Right ventricle myocardium superior (tissue), 1 donor: ENCODE data around the gene ECE1. TPM values are rescaled to one million over a fixed set of nuclear protein-coding genes. Genes with fewer than 3 reads are reported as not detected.

Source experiments
- ATAC-seq: fragments of 200-7000 bp; cut with Tn5 transposase; one replicate; pipeline ENCODE4 v1.9.1; 2020; ENCODE audit warnings: mild to moderate bottlenecking; ENCODE audit not compliant: poor library complexity
- DNase-seq: peaks from one replicate; pipeline ENCODE4 v3.0.0-alpha.2; 2020
- intact Hi-C: fragments of 100-400 bp; cut with DNase I; formaldehyde crosslinking; loops from one replicate; pipeline ENCODE4 v1.11.2; 2022
- total RNA-seq: library from RNA; stranded (reverse); fragmentation: NEBNext Ultra II Directional; extraction: Animal tissue kit (Norgen Biotek cat#: 25700); gene quantifications from one replicate; pipeline ENCODE4 v1.2.1, GENCODE V29; 2021
- donor health status: DM: no; HTN: yes; CAD: no; lungs with severe emphysema.

The ECE1 gene
- total RNA-seq, 1 donor from 2014 or later, result 45.3 TPM

DNA sequence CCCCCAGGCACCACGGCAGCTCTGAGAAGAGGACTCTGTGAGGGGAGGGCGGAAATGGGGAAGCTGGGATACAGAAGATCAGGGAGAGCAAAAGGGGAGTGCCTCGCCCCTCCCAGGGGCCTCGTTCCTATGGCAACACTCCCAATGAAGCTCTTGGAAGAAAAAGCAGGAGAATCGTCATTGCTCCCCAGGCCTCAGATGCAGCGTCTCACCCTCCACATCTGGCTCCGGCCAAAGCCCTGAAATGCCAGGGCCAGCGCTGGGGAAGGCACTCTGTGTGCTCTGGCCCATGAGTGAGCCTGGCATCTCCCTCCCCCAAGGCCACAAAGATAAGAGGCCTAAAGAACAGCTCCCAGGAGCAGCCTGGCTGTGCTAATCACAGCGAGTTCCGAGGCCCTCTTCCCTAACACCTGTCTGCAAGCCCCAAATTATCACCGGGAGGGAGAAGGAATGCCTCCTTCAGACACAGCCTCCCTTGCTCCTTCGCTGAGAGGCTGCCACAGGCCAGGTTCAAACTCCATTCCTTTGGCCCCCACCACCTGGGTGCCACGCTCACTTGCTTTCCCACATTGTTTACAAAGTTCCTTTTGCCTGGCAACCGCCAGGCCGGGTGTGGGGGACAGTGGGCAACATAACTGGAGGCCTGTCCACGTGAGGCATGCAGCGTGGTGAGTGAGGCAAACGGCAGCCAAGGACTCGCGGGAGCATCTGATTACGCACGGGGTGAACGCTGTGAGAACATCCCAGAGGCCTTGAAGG, 27.8 kb downstream of the ECE1 start:
- DNase-seq (peak; percentile 91), ATAC-seq (peak; percentile 87)
- intact Hi-C loops, result no loop called here

DNA sequence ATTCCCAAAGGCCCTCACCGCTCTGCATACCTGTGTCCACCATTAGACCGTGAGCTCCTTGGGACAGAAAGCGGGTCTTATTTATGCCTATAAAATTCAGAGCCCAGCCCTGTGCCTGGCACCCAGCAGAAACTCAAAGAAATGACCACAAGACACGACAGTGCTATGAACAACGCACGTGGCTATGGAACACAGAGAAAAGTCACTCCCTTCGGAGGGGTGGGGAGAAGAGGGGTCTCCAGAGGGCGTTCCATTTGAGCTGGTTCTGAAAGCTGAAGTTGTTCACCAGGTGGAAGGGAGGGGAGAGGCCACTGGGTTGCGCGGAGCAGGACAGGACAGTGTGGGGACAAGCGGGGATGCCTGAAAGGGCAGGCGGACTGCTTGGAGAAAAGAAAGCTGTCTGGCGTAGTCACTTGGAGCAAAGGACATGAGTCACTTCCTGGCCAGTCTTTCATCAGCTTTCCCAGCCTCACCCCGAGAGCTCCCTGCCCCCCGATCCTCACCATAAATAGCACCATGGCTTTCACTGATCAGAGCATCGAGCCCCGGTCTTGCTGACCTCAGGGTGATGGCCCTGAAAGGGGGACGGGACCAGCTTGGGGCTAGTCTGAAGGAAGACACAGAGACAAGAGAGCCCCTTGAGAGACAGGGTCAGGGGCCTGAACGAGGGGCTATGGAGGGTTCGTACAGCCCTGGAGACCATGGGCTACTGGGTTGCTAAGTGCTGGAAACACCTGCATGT, 28.5 kb downstream of the ECE1 start:
- intact Hi-C loops, result no loop called here
- peak; percentile 81 for DNase-seq
- peak; percentile 77 for ATAC-seq

DNA sequence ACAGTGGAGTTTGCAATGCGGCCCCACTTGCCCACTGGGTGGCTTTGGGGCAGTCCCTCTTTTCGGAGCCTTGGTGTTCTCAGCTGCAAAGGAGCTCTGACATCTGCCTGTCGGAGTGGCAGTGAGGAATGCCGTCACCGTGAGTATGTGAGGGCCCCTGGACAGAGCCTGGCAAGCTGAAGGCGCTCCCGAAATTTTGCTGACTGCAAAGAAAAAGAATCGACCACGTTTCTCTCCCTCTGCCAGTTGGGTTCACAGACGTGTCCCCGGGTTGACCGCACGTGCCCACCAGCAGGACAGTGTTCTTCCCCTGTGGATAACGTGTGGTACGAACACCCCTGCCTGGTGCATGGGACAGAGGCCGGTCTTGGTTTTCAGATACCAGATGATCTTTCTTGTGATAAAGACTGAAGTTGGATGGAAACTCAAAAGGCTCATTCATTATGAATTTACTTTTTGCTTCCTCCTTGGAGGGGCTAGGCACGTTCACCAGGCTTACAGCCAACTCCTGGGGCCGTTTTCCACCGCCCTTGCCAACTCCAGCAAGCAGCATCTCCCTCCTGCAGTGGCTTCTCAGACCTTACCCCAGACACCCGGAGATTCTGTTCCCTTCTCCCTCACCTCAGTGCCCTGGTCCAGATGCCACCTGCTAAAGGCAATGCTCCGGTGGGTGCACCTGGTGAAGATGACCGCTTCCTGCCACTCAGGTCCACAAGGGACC, 29.7 kb downstream of the ECE1 start:
- ATAC-seq (no peak), DNase-seq (peak; percentile 39)
- intact Hi-C loops, result no loop called here

DNA sequence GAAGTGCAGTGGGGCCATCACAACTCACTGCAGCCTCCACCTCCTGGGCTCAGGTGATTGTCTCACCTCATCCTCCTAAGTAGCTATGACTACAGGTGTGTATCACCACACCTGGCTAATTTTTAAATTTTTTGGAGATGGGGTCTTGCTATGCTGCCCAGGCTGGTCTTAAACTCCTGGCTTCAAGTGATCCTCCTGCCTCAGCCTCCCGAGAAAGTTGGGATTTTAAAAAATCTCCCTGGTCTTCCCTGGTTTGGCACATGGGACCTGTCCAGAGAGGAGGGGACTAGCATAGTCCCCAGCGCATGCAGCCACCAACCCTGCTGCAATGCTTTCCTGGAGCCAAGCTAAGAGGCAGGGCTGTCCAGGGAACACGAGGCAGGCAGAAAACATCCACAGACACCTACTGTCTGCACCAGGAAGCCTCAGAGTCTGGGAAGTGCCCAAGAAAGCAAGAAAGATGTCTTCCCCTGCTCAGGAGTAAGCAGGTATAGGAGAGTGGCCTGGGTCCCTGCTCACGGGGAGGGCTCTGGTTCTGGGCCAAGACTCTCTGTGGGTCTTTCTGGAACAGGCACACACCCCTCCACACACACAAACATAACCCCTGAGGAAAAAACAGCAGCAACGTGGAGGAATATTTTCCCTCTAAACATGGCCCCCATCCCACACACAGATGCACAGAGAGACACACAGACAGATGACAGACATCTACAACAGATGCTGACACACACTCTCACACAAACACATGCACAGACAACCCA, 30.8 kb downstream of the ECE1 start:
- DNase-seq, result no peak
- intact Hi-C loops, result loop anchor here (5.0 kb wide), 2 partner anchors 83 to 108 kb away; no protein-coding TSS in a partner anchor
- ATAC-seq, result no peak

DNA sequence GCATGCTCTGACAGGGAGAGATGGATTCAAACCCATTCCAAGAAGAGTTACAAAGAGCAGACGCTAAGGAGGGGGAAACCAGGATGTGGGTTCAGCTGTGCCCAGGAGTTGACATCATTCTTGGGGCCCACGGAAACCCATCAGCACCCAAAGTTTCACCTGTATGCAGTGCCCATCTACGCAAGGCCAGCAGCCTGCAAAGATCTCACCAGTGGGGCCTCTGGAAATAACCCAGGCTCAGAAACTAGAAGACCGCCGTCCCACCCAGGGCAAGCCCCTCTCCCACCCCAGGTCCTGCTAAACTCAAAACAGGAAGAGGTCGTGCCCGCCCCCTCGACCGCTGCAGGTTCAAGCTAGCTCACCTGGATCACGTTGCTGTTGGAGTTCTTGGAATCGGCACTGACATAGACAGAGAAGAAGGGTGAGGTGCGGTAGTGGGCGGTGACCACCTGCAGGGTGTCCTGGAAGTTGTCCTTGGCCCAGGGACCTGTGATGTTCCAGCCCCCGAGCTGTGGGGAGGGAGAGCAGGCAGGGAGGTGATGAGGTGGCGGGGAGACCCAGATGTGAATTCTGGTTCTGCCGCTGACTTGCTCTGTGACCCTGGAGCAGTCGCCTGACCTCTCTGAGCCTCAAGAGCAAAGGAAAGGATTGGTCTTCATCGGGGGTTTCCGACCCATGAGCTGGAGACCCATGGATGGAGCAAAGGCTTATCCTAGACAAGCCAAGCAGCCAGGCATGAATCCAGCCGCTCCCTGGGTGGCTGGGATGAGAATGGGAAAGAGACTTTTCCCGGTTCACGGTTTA, 31.7 kb downstream of the ECE1 start:
- peak; percentile 38 for DNase-seq
- intact Hi-C loops, result loop anchor here (5.0 kb wide), 2 partner anchors 84 to 109 kb away; no protein-coding TSS in a partner anchor
- ATAC-seq, result no peak

DNA sequence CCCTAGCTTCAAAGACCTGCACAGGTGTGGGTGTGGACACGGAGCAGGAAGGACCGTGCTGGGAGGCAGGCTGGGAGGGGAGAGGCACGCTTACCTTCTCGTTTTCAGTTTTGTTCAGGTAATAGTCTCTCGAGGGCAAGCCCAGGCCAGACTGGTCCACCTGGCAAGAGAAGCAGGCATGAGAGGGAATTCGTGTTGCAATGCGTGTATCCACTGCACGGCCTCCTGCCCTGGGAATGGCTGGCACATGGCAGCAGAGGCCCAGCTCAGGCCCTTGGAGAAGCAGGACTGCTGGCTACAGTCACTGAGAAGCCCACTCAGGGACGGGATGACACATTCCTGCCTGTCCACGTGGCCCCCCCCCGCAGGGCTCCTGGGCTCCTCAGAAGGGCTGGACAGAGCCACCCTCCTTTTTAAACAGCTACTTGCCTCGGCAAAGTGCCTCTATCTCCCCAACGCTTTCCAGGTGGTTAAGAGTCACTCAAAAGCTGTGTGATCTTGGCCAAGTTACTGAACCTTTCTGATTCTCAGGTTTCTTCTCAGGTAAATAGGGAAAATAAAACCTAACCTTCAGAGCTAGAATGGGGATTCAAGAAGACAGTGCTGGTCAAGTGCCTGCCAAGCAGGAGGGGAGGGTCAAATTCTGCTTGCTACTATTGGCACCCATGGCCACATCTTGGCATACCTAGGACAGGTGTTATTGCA, 32.7 kb downstream of the ECE1 start:
- intact Hi-C loops, result loop anchor here (5.0 kb wide), 2 partner anchors 85 to 110 kb away; no protein-coding TSS in a partner anchor
- no peak for DNase-seq
- no peak for ATAC-seq

DNA sequence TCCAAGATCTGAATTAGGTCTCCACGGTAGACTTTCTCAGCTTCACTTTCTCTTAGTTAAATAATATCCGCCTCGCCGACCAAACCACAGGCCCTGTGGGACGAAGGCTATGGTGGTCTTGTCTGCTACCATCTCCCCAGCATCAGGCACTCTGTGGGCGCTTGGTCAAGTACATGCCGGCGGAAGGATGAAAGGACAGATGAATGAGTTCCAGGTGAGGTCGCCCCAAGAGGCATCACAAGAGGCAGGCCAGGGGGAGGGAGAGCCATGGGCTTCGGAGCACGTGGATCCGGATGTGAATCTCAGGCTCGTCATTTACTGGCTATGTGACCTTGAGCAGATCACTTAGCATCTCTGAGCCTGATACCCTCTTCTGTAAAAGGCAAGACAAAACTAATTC, 33.5 kb downstream of the ECE1 start:
- ATAC-seq (no peak), DNase-seq (no peak)
- intact Hi-C loops, result loop anchor here (5.0 kb wide), 2 partner anchors 86 to 111 kb away; no protein-coding TSS in a partner anchor

DNA sequence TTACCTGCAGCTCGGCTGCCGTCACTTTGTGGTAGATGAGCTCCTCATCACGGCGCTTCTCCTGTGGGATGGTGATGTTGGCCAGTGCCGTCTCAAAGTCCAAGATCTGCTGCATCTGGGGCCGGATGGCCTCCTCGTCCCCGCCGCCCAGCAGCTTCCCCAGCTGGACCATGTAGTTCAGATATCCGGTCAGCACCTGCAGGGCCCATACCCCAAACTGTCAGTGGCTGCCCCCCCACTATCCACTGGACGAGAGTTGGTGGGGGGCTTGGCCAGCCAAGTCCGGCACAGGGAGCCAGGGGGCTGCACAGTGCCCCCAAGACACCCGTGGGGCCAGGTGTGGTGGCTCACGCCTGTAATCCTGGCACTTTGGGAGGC, 34.3 kb downstream of the ECE1 start:
- DNase-seq (peak; percentile 39), ATAC-seq (no peak)
- intact Hi-C loops, result loop anchor here (5.0 kb wide), 2 partner anchors 86 to 111 kb away; no protein-coding TSS in a partner anchor

DNA sequence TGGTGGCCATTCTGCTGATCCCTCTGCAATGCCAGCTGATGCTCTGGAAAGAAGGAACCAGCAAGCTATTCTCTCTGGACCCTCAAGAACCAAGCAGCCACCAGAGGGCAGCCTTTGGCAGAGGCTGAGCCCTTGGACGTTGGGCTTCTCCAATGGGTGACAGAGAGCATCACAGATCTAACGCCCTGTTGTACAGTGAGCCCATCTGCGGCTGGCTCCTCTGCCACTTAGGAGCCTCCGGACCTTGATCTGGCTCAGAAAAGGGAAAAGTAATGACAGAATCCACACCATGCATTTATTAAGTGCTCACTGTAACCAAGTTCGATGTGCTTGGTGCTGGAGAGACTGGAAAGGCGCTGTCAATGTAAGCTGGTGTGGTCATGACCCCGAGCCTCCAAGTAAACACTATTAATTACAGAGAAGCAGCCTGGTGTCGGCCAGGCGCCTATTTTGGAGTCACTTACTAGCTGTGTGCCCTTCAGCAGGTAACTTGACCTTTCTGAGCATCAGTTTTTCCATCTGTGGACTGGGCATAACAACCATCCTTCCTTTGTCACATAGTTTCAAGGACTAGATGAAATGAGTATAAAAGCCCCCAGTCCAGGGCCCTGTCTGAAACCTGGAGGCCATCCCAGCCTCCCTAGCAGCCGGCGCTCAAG, 34.9 kb downstream of the ECE1 start:
- intact Hi-C loops, result loop anchor here (5.0 kb wide), 2 partner anchors 87 to 112 kb away; no protein-coding TSS in a partner anchor
- ATAC-seq (peak; percentile 89), DNase-seq (peak; percentile 94)

DNA sequence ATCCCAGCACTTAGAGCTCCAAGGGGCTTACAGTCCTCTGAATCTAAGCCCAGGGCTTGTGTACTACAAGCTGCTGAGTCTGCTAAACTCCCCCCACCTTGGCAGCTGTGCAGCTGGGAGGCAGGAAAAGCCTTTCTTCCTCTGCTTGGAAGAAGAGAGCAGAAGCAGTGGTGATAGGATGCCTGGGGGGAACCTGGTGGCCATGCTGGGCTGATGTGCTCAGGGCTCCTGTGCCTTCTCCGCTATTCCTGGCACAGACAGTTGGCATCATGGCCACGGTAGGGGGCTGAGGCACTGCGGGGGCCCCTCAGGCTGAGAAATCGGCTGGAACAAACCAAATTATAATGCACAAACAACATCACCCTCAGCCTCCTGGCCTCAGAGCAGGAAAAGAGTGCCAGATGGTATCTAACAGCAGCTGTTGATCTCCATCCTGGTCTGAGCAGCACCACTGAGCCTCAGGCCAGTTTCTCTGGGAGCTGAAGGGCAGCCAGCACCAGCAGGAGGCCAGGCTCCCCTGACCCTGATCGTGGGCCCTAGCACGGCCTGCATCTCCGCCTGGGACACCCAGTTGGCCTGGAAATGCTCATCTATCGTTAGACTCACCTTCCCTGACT, 35.8 kb downstream of the ECE1 start:
- DNase-seq, result peak; percentile 79
- intact Hi-C loops, result no loop called here
- peak; percentile 63 for ATAC-seq

DNA sequence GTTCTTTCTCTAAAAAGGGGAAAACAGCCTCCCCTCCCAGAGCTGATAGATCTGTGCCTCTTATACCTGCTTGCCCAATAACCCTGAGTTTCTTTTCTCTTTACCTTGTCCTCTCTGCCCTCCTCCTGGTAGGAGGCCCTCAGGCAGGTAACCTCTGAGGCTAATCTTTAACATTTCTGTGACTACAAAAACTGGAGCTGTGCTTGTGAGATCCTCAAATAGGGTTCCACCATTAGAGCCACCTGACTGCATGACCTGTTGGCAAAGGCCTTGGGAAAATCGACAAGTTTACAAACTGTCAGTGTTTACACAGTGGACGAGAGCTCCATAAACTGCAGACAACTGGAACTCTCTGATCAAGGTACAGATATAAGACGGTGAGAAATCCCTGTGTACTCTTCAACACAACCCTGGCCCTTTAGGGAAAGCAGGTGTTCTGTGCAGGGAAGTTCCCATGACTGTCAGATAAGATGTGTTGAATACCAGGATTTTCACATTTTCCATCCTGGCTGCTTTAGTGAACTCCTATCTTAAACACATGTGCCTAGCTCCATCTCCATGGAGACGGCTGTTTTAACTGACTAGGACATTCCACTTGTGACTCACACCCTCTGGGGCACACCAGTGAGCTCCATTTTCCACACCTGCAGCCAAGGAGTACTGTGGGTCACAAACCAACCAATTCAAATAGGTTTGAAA, 38.3 kb downstream of the ECE1 start:
- peak; percentile 34 for DNase-seq
- peak; percentile 28 for ATAC-seq
- intact Hi-C loops, result no loop called here

DNA sequence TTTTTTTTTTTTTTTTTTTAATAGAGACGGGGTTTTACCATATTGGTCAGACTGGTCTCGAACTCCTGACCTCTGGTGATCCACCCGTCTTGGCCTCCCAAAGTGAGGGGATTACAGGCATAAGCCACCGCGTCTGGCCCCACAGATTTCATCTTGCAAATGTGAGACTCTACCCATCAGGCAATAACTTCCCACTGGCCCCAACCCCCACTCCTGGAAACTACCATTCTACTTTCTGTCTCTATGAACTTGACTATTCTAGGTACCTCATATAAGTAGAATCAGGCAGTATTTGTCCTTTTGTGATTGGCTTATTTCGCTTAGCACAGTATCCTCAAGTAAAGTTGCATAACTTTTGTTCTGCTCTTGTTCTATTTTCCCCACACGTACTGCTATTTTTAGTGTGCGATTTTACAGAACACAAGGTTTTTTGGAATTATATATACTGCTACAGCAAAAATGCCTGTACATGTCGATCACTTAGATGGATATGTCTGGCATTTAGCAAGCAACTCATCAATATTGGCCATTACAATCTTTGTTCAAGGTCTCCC, 40.2 kb downstream of the ECE1 start:
- ATAC-seq (no peak), DNase-seq (peak; percentile 15)
- intact Hi-C loops, result no loop called here

DNA sequence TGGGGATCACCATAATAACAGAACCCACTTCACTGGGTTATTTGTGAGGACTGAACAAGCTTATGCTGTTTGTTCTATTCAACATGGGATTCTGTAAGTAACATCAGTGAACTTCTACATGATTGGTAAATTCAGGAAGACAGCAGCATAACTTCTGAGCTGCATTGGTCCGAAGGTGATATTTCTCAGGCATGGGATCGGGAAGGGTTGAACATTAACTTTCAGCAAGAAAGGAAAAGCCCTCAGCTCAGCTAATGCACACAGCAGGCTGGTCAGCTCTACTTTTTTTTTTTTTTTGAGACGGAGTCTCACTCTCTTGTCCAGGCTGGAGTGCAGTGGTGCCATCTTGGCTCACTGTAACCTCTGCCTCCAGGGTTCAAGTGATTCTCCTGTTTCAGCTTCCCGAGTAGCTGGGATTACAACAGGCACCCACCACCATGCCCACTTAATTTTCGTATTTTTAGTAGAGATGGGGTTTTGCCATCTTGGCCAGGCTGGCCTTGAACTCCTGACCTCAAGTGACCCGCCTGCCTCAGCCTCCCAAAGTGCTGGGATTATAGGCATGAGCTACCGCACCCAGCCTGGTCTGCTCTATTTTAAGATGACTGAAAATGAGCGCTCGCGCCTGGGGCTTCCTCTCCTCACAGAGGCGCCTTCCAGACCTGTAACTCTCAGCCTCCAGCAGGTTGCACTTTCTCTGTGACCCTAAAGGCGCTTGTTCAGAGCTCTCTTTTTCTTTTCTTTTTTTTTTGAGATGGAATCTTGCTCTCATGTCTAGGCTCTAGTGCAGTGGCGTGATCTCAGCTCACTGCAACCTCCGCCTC, 42.2 kb downstream of the ECE1 start:
- no peak for ATAC-seq
- intact Hi-C loops, result no loop called here
- no peak for DNase-seq

DNA sequence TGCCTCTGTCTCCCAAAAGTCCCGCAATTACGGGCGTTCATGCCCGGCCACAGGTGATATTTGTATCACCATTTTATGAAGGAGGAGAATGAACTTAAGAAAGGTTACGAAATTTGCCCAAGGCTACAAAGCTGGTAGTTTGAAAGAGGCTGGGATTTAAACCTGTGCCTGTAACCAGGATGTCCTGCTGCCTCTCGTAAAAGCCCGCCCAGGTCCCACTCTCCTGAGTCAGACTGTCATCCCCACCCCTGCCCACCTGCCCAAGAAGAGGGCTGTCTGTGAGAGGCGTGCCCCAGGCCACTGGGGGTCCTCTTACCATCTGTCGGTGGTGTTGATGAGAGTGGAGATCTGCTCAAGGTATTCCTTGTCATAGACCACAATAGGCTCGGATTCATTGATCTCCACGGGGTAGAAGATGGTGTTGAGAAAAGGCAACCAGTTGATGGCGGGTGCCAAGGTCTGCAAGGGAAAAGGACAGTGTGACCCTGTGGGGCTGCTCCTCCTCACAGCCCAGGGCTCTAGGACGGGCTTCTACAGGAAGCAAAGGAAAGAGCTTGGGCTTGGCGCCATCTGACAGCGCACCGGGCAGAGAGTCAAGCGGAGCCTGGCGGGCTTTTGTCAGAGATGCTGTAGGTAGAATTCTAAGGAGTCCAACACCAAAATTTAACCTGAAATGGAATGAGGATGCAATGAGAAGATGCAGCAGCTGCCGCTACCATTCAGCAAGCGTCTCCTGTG, 43.2 kb downstream of the ECE1 start:
- ATAC-seq, result no peak
- no peak for DNase-seq

More for the DNA sequence above, 43.2 kb downstream of the ECE1 start:
- intact Hi-C loops, result no loop called here
